ENCODE data around the gene KCNJ12.
"Not testable (repeated sequence)": the region's sequence is repeated elsewhere in the genome, so short reads cannot be mapped to it uniquely, and the experiment has no call there.

The KCNJ12 gene

GRCh38 chr17:21388944-21389343 is 12.8 kb downstream of the KCNJ12 start:
- DNase-seq, result no peak

GRCh38 chr17:21389394-21389793 is 13.2 kb downstream of the KCNJ12 start:
- DNase-seq, result no peak

- DNase-seq, result no peak
Measured at GRCh38 chr17:21390294-21390693, 14.1 kb downstream of the KCNJ12 start.

- peak; percentile 47 for DNase-seq
Measured at GRCh38 chr17:21392266-21392665, 16.1 kb downstream of the KCNJ12 start.

- no peak for DNase-seq
Measured at GRCh38 chr17:21394265-21394664, 18.1 kb downstream of the KCNJ12 start.

GRCh38 chr17:21395764-21396163 is 19.6 kb downstream of the KCNJ12 start:
- DNase-seq, result no peak

- DNase-seq, result no peak
Measured at GRCh38 chr17:21396237-21396636, 20.1 kb downstream of the KCNJ12 start.

- DNase-seq, result no peak
Measured at GRCh38 chr17:21397341-21398190, 21.4 kb downstream of the KCNJ12 start.

- DNase-seq, result no peak
Measured at GRCh38 chr17:21399474-21400186, 23.5 kb downstream of the KCNJ12 start.

GRCh38 chr17:21400187-21400569 is 24.0 kb downstream of the KCNJ12 start:
- not testable (repeated sequence) for DNase-seq

GRCh38 chr17:21400816-21401593 is 24.8 kb downstream of the KCNJ12 start:
- no peak for DNase-seq

GRCh38 chr17:21402166-21402571 is 26.0 kb downstream of the KCNJ12 start:
- DNase-seq, result not testable (repeated sequence)

- not testable (repeated sequence) for DNase-seq
Measured at GRCh38 chr17:21402926-21403325, 26.8 kb downstream of the KCNJ12 start.

GRCh38 chr17:21404106-21404505 is 27.9 kb downstream of the KCNJ12 start:
- DNase-seq, result not testable (repeated sequence)

GRCh38 chr17:21404539-21404938 is 28.4 kb downstream of the KCNJ12 start:
- DNase-seq, result not testable (repeated sequence)

- DNase-seq, result not testable (repeated sequence)
Measured at GRCh38 chr17:21404956-21405731, 29.0 kb downstream of the KCNJ12 start.

GRCh38 chr17:21405904-21406400 is 29.8 kb downstream of the KCNJ12 start:
- DNase-seq, result not testable (repeated sequence)

- not testable (repeated sequence) for DNase-seq
Measured at GRCh38 chr17:21406616-21407404, 30.7 kb downstream of the KCNJ12 start.

- DNase-seq, result not testable (repeated sequence)
Measured at GRCh38 chr17:21407752-21408151, 31.6 kb downstream of the KCNJ12 start.

- DNase-seq, result not testable (repeated sequence)
Measured at GRCh38 chr17:21408224-21408623, 32.1 kb downstream of the KCNJ12 start.

- DNase-seq, result not testable (repeated sequence)
Measured at GRCh38 chr17:21408766-21409300, 32.7 kb downstream of the KCNJ12 start.

Measured in NCI-H524 treated with DMSO at 0.1 percent for 48 hours (cell line).